DND-41 (cell line): Measurements from ENCODE around the gene ESF1.

Experiments used
- EZH2 ChIP-seq: IDR thresholded peaks from 3 replicates; pipeline ENCODE4 v1.6.1; 2012; ENCODE audit warnings: borderline replicate concordance, low read depth, mild to moderate bottlenecking, moderate library complexity, low read length, inconsistent platforms; ENCODE audit not compliant: severe bottlenecking
- TF ChIP-seq, protein P1 (sequence below): IDR thresholded peaks from 2 replicates; pipeline ENCODE4 v1.5.1; 2012; ENCODE audit warnings: borderline replicate concordance, low read length, moderate library complexity, mild to moderate bottlenecking; ENCODE audit not compliant: poor library complexity, severe bottlenecking; ENCODE audit errors: extremely low read depth

DNA sequence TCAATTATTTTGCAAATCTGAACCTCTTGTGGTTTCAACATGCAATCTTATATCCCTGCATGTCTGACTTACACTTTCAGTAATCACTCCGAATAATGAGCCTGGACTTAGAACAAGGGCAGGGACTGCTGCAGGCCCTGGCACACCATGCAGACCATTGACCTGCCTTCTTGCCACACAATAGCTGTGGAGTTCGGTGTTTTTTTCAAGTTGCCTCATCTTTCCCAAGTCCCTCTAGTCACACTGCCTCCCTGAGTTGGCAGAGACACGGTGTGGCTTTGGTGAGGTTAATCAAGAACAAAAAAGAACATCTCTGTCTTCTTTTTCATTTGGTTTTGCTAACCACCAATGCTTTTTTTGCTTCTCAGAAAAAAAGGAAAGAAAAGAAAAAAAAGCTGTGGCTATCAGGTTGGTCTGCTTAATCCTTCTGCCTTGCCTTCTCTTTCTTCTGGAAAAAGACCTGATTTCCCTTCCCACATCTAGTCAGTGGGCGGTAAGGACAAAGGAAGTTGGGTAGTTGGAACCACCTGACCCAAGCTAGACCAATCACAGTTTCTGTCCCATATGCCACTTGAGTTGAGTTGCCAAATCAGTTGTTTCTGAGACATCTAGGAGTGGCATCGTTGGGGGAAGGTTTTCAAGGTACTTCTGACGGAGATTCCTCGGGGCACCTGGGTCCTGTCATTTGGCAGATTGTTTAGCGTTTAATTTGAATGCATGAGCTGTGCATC, 90.1 kb downstream of the ESF1 start:
- TF ChIP-seq, protein P1, sequence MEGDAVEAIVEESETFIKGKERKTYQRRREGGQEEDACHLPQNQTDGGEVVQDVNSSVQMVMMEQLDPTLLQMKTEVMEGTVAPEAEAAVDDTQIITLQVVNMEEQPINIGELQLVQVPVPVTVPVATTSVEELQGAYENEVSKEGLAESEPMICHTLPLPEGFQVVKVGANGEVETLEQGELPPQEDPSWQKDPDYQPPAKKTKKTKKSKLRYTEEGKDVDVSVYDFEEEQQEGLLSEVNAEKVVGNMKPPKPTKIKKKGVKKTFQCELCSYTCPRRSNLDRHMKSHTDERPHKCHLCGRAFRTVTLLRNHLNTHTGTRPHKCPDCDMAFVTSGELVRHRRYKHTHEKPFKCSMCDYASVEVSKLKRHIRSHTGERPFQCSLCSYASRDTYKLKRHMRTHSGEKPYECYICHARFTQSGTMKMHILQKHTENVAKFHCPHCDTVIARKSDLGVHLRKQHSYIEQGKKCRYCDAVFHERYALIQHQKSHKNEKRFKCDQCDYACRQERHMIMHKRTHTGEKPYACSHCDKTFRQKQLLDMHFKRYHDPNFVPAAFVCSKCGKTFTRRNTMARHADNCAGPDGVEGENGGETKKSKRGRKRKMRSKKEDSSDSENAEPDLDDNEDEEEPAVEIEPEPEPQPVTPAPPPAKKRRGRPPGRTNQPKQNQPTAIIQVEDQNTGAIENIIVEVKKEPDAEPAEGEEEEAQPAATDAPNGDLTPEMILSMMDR: peak; percentile 53
- no peak for TF ChIP-seq EZH2
